Fibroblast of lung (primary cell): ENCODE results near the gene CAMTA1. TPM values are rescaled to one million over a fixed set of nuclear protein-coding genes. Genes with fewer than 3 reads are reported as not detected.

ENCODE experiments used
- DNase-seq, 2 donors: peaks; one replicate each; pipeline versions ENCODE4 v3.0.0 to v3.0.0-alpha.2; 2010; ENCODE audit warnings: low read depth in 2 of 2
- H2AFZ ChIP-seq: 2 replicates; pipeline ENCODE4 v1.5.1; 2012; ENCODE audit warnings: low read length, control low read depth, inconsistent platforms
- H3K27ac ChIP-seq: 2 replicates; pipeline ENCODE4 v1.5.1; 2011; ENCODE audit warnings: low read length, control low read depth; ENCODE audit not compliant: insufficient read depth
- H3K27me3 ChIP-seq: 2 replicates; pipeline ENCODE4 v1.5.1; 2011; ENCODE audit warnings: mild to moderate bottlenecking, low read length; ENCODE audit not compliant: control insufficient read depth, insufficient read depth
- H3K36me3 ChIP-seq: 2 replicates; pipeline ENCODE4 v1.5.1; 2011; ENCODE audit warnings: low read length; ENCODE audit not compliant: control insufficient read depth, insufficient read depth
- H3K4me1 ChIP-seq: 2 replicates; pipeline ENCODE4 v1.5.1; 2011; ENCODE audit warnings: low read length; ENCODE audit not compliant: control insufficient read depth, insufficient read depth; ENCODE audit errors: extremely low read depth
- H3K4me2 ChIP-seq: 2 replicates; pipeline ENCODE4 v1.5.1; 2011; ENCODE audit warnings: low read length, control low read depth; ENCODE audit not compliant: insufficient read depth; ENCODE audit errors: extremely low read depth
- H3K4me3 ChIP-seq, 4 experiments: fragments of 200-600 bp in 1 of 4; sonication (generic) in 1 of 4; replicated peaks in 1 of 4; 2 replicates each; pipeline ENCODE4 v1.5.1; 2011 to 2016; ENCODE audit warnings: low read length in 4 of 4, low read depth in 3 of 4, mild to moderate bottlenecking in 3 of 4, control low read depth in 2 of 4, inconsistent platforms in 1 of 4, mixed read lengths in 1 of 4; ENCODE audit not compliant: insufficient read depth in 1 of 4; ENCODE audit errors: control extremely low read depth in 1 of 4
- H3K79me2 ChIP-seq: 2 replicates; pipeline ENCODE4 v1.5.1; 2012; ENCODE audit warnings: mild to moderate bottlenecking, low read length, inconsistent platforms; ENCODE audit not compliant: control insufficient read depth, insufficient read depth
- H3K9ac ChIP-seq: 2 replicates; pipeline ENCODE4 v1.5.1; 2011; ENCODE audit warnings: mild to moderate bottlenecking, low read length, control low read depth; ENCODE audit not compliant: insufficient read depth
- H3K9me3 ChIP-seq: 2 replicates; pipeline ENCODE4 v1.5.1; 2012; ENCODE audit warnings: low read depth, low read length; ENCODE audit not compliant: control insufficient read depth, insufficient read depth
- H4K20me1 ChIP-seq: 2 replicates; pipeline ENCODE4 v1.5.1; 2011; ENCODE audit warnings: low read length; ENCODE audit not compliant: control insufficient read depth, insufficient read depth; ENCODE audit errors: extremely low read depth
- EZH2 ChIP-seq: IDR thresholded peaks from 2 replicates; pipeline ENCODE4 v1.5.1; 2012; ENCODE audit warnings: low read length, control low read depth, mild to moderate bottlenecking; ENCODE audit errors: missing control alignments
- polyA plus RNA-seq, 2 donors: library from polyadenylated mRNA; depleted of rRNA in 1 of 2; stranded (reverse) in 1 of 2; unstranded in 1 of 2; fragments of >200 nt; gene quantifications; 2 replicates each; pipeline ENCODE4 v1.2.1, GENCODE V29; 2011 to 2012; ENCODE audit warnings: missing spikeins in 1 of 2
- total RNA-seq: library from RNA; depleted of rRNA; stranded (reverse); fragments of >200 nt; gene quantifications from 2 replicates; pipeline ENCODE4 v1.2.1, GENCODE V29; 2014
- TF ChIP-seq, protein P1 (sequence below), 2 donors: IDR thresholded peaks in 1 of 2; conservative IDR thresholded peaks in 1 of 2; 1 replicate in 1 of 2; 2 replicates in 1 of 2; pipeline ENCODE4 v1.5.1; 2011 to 2012; ENCODE audit warnings: low read length in 2 of 2, control low read depth in 1 of 2, inconsistent platforms in 1 of 2, low read depth in 1 of 2, mild to moderate bottlenecking in 1 of 2

Gene CAMTA1
- total and polyA plus RNA-seq, 2 donors (not counting 1 experiment from before 2014, with no cell fraction given) = 47.6 to 86.0 TPM

DNA sequence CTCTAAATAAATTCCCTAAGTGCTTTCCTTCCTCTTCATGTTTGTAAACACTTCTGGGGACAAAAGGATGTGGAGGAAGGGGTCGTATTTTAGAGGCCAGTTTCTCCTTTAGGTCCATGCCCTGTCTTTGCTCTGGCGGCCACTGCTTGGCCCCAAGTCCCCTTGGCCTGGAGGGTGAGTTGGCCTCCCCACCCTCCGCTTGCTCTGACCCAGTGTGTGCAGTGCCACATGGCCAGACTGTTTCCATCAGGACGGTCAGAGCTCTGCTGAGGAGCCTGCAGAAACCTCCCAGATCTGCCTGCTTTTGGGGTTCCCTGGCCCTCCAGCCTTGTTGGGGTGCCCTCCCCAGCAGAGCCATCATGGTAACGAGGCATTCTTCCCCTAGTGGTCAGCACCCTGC is 127.8 kb downstream of the CAMTA1 start:
- Histone ChIP-seq H3K4me2 (no peak overlapping the region), H3K36me3 (no peaks in the 10 kb centered on the region), H3K9me3 (no peaks in the 10 kb centered on the region), H2AFZ (no peak overlapping the region), H4K20me1 (no peaks in the 10 kb centered on the region), H3K4me1 (no peaks in the 10 kb centered on the region), H3K4me3 (no peak overlapping the region), H3K79me2 (no peaks in the 10 kb centered on the region), H3K27me3 (peaks cover 3% of the 10 kb centered on the region), H3K9ac (no peak overlapping the region), H3K27ac (no peak overlapping the region)
- DNase-seq = no peak
- no peak for TF ChIP-seq EZH2
- TF ChIP-seq, protein P1, sequence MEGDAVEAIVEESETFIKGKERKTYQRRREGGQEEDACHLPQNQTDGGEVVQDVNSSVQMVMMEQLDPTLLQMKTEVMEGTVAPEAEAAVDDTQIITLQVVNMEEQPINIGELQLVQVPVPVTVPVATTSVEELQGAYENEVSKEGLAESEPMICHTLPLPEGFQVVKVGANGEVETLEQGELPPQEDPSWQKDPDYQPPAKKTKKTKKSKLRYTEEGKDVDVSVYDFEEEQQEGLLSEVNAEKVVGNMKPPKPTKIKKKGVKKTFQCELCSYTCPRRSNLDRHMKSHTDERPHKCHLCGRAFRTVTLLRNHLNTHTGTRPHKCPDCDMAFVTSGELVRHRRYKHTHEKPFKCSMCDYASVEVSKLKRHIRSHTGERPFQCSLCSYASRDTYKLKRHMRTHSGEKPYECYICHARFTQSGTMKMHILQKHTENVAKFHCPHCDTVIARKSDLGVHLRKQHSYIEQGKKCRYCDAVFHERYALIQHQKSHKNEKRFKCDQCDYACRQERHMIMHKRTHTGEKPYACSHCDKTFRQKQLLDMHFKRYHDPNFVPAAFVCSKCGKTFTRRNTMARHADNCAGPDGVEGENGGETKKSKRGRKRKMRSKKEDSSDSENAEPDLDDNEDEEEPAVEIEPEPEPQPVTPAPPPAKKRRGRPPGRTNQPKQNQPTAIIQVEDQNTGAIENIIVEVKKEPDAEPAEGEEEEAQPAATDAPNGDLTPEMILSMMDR (conservative IDR thresholded peaks at IDR 0.05 in 1 of 2, IDR thresholded peaks at IDR 0.05 in 1 of 2; ENCODE audit: low read depth in 1 of 2, low read length in 2 of 2) = no peak

DNA sequence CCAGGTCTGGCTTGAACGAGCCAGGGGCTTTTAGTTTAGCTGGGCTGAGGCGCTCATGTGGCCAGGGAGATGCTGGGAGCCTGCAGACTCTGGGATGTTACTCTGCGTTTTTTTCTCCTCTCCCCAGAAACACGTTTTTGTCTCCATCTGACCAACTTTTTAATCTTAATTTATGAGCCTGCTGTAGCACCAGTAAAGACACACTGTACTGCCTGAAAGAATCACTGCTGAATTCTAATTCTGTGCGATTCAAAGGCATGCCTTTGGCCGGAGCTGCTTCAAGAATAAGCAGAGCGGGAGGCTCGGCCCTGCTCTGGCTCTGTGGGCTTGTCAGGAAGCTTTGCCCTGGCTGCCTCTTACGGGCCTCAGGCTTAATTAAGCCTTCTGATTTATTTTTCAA is 129.5 kb downstream of the CAMTA1 start:
- DNase-seq = no peak
- Histone ChIP-seq H2AFZ (no peak overlapping the region), H3K4me1 (no peaks in the 10 kb centered on the region), H3K27me3 (peaks cover 3% of the 10 kb centered on the region), H3K79me2 (no peaks in the 10 kb centered on the region), H3K9ac (no peak overlapping the region), H3K4me3 (no peak overlapping the region), H3K4me2 (no peak overlapping the region), H3K27ac (no peak overlapping the region), H3K36me3 (no peaks in the 10 kb centered on the region), H3K9me3 (no peaks in the 10 kb centered on the region), H4K20me1 (no peaks in the 10 kb centered on the region)
- TF ChIP-seq EZH2 = no peak
- TF ChIP-seq, protein P1 (conservative IDR thresholded peaks at IDR 0.05 in 1 of 2, IDR thresholded peaks at IDR 0.05 in 1 of 2; ENCODE audit: low read depth in 1 of 2, low read length in 2 of 2) = no peak

DNA sequence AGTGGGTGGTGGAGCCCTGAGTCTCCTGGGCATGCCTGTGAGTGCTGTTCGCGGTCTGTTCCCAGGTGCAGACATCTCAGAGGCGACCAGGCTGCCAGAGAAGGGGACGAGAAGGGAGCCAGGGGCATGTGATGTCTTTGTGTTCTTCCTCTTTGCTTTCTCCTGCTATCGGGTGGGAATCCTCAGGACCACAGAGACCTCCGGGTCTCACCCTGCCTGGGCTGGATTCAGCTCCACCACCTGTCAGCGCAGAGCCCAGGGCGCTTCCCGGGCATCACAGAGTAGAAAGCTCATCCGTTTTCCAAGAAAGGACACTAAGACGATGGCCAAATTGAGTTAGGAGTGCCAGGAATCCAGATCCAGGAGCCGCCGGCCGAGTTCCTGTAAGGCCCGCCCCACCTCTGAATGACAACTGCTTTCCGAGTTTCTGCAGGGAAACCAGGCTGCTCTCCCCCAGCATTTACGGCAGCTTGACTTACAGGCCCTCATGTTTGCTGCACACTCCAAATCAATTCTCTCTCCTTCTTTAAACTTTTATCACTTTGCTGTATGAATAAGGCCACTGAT is 130.8 kb downstream of the CAMTA1 start:
- no peaks in the 10 kb centered on the region for H3K79me2 ChIP-seq
- no peak overlapping the region for H2AFZ ChIP-seq
- no peak for DNase-seq
- no peak overlapping the region for H3K4me2 ChIP-seq
- TF ChIP-seq EZH2 = no peak
- TF ChIP-seq, protein P1 (conservative IDR thresholded peaks at IDR 0.05 in 1 of 2, IDR thresholded peaks at IDR 0.05 in 1 of 2; ENCODE audit: low read depth in 1 of 2, low read length in 2 of 2) = no peak
- H4K20me1 ChIP-seq = no peaks in the 10 kb centered on the region
- H3K36me3 ChIP-seq = no peaks in the 10 kb centered on the region
- H3K4me1 ChIP-seq = no peaks in the 10 kb centered on the region
- no peak overlapping the region for H3K4me3 ChIP-seq
- no peak overlapping the region for H3K9ac ChIP-seq
- no peaks in the 10 kb centered on the region for H3K9me3 ChIP-seq
- no peak overlapping the region for H3K27ac ChIP-seq
- peaks cover 3% of the 10 kb centered on the region for H3K27me3 ChIP-seq
